GM12891 (cell line): ENCODE results near the gene WBP1.

Experiments
- DNase-seq: peaks from one replicate; pipeline ENCODE4 v3.0.0; 2011; ENCODE audit warnings: low spot score; ENCODE audit not compliant: insufficient read length
- FAIRE-seq: peaks from 2 replicates; lab custom pipeline; 2011; peaks lifted over from hg19 to GRCh38; lab: Jason Lieb, UNC
- PAX5 ChIP-seq: IDR thresholded peaks from 2 replicates; pipeline ENCODE4 v1.6.1; 2011; ENCODE audit warnings: low read length, moderate library complexity, mild to moderate bottlenecking; ENCODE audit not compliant: insufficient read depth, severe bottlenecking
- POLR2A ChIP-seq: IDR thresholded peaks from 2 replicates; pipeline ENCODE4 v1.6.1; 2011; ENCODE audit warnings: low read depth, low read length, control low read depth
- POLR2AphosphoS5 ChIP-seq: IDR thresholded peaks from 2 replicates; pipeline ENCODE4 v1.6.1; 2011; ENCODE audit warnings: low read depth, low read length, control low read depth
- POU2F2 ChIP-seq: IDR thresholded peaks from 2 replicates; pipeline ENCODE4 v1.6.1; 2011; ENCODE audit warnings: low read depth, mild to moderate bottlenecking, control low read depth, low read length, moderate library complexity
- SPI1 ChIP-seq: IDR thresholded peaks from 2 replicates; pipeline ENCODE4 v1.6.1; 2011; ENCODE audit warnings: low read depth, low read length, control low read depth
- TAF1 ChIP-seq: IDR thresholded peaks from 2 replicates; pipeline ENCODE4 v1.6.1; 2011; ENCODE audit warnings: low read depth, low read length, control low read depth

WBP1 gene

DNA sequence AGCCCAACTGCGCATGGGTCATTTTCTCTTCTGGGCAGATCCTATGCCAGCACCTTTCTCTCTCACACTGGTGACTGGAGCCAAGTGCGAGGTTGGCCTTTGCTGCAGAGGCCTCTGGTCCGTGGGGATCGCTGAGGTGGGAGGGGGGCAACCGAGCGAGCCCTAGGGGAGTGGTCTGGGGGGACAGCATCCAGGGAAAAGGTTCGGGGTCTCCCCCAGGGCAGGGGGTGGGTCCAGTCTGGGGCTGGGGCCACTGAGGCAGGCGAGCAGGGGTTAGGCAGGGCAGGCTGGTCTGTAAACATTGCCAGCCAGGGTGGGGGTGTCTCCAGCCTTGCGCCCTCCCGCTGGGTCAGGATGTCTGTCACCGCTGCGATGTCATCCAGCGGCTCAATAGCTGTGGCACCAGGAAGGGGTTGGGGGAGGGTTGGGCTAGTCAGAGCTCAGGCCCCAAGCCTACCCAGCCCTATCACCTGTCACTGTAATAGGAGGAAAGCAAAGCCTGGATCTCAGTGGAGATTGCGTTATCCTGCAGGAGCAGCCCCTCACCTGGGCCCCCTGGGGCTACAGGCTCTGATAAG lies 32.0 kb upstream of the WBP1 start:
- DNase-seq (no peak), FAIRE-seq (no peak)
- TF ChIP-seq TAF1, result no peak
- no peak for TF ChIP-seq POLR2AphosphoS5
- no peak for TF ChIP-seq SPI1
- no peak for TF ChIP-seq POU2F2
- TF ChIP-seq PAX5, result no peak
- no peak for TF ChIP-seq POLR2A

DNA sequence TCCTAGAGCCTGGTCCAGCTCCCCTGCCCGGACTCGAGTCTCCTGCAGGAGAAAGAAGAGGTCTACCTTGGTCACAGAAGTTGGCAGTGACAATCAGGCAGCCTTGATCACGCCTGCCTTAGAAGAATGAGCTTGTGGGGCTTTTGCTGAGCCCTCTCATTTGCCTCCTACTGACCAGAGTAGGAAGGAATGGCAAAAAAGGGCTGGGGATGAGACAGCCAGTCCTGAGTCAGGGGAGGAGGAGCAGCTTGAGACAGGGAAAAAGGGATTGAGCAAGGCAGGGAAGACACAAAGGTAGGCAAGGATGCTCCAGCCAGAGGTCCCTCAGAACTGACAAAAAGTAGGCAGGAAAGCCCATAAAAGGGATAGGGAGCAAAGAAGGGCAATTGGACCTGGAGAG lies 30.7 kb upstream of the WBP1 start:
- TF ChIP-seq POU2F2, result no peak
- no peak for TF ChIP-seq SPI1
- no peak for TF ChIP-seq PAX5
- TF ChIP-seq POLR2AphosphoS5, result no peak
- no peak for TF ChIP-seq TAF1
- no peak for TF ChIP-seq POLR2A
- FAIRE-seq, result no peak
- DNase-seq, result no peak

DNA sequence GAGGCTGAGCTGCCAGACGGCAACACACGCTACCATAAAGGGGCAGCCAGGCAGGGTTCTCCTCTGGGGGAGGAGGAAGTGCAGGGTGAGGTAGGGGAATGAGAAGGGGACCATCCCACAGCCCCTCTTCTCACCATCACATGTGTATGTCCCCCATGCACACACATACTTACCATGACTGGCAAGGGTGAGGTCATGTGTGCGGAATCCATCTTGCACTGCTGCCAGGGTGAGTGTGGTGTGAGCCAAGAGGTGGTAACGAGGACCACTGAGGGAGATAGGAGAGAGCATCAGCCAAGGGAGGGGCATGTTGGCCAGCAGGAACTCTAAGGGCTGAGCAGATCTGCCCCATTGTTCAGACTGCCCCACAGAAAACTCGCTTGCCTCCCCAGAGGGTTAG lies 29.6 kb upstream of the WBP1 start:
- TF ChIP-seq POU2F2, result no peak
- no peak for TF ChIP-seq TAF1
- TF ChIP-seq POLR2AphosphoS5, result no peak
- TF ChIP-seq PAX5, result no peak
- TF ChIP-seq POLR2A, result no peak
- TF ChIP-seq SPI1, result no peak
- no peak for DNase-seq
- FAIRE-seq, result no peak

DNA sequence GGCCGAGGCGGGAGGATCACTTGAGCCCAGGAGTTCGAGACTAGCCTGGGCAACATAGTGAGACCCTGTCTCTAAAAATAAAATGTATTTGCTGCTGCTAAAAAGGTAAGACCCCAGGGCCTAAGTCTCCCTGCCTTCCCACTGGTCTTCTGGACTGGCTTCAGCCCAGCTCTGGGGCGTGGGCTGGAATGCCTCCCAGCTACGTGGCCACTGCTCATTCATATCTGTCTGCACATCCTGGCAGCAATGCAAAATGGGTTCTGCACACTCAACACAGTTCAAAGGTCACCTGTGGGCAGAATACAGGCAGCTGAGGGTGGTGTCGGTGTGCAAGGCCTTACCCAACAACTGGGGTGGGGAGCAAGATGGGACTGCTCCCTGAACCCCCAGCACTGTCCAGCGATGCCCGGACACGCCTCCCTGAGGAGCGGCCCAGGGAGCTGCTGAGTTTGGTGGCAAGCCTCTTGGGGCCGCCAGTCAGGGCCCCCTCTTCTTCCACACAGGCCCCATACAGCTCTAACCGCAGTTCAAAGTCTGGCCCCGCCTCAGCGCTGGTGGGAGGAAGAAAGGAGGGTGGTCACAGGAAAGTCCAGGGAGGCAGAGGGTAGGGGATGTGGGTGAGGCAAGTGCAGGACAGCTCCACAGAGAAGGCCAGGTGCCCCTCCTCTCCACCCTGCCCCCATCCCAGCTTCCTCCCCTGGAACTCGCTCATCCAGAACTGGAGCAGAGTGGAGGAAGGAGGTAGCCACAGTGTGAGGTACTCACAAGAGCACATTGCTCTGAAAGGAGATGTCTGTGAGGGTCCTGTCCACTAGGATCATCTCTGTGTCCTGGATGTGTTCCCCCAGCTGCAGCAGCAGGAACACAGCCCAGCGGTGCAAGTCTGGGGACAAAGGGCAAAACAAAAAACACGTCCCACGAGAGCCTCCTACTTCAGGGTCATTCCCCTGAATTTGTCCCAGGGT lies 28.5 kb upstream of the WBP1 start:
- FAIRE-seq (no peak), DNase-seq (no peak)
- TF ChIP-seq POLR2AphosphoS5 (no peak), POU2F2 (no peak), TAF1 (no peak), PAX5 (no peak), SPI1 (no peak), POLR2A (no peak)

DNA sequence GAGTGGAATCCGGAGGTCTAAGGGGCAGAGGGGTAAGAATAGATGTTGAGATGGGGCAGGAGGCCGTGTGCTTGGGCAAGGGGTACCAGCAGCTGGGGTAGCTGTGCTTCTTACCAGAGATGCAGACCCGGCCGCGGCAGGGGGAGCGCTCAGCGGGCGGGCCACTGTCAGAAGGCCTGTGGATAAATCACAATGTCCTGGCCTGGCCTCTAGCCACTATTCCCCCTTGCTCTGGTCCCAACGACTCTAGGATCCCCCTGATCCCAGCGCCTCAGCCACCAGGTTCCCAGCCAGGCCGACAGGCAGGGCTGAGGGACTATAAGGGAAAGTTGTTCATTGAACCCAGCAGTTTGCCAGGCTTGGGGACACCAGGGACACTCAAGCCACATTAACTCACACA lies 27.7 kb upstream of the WBP1 start:
- TF ChIP-seq PAX5, result no peak
- DNase-seq (no peak), FAIRE-seq (no peak)

DNA sequence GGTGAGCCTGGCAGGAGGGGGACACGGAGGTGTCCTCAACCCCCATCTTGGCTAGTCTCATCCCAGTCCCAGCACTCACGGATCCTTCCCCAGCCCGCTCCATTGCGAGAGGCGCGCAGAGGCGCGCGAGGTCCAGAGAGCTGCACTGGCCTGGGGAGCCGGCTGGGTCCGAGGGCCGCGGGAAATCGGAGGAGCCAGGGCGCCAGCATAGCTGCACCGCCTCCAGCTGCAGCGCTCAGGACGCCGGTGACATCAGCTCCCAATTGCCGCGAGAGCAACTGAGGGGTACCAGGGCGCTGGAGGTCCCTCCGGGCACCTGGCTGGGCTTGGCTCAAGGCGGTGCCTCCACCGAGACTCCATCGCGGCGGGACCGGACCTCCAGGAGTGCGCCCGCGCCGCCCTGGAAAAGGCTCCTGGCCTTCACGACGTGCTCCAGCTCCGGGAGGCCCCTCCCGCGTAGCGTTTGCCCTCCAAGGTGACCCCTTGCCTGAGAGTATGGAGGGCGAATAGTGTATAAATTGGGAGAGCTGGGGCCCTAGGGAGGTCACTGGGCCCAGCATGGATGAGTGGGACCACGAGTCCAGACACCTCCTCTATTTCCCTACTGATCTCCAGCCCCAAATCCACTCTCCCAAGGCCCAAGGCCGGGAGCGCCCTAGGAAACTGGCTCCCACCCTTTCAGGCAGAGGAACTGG lies 22.0 kb upstream of the WBP1 start:
- FAIRE-seq (no peak), DNase-seq (no peak)
- TF ChIP-seq TAF1 (no peak), POLR2A (no peak), PAX5 (no peak), POLR2AphosphoS5 (no peak), POU2F2 (no peak), SPI1 (no peak)

DNA sequence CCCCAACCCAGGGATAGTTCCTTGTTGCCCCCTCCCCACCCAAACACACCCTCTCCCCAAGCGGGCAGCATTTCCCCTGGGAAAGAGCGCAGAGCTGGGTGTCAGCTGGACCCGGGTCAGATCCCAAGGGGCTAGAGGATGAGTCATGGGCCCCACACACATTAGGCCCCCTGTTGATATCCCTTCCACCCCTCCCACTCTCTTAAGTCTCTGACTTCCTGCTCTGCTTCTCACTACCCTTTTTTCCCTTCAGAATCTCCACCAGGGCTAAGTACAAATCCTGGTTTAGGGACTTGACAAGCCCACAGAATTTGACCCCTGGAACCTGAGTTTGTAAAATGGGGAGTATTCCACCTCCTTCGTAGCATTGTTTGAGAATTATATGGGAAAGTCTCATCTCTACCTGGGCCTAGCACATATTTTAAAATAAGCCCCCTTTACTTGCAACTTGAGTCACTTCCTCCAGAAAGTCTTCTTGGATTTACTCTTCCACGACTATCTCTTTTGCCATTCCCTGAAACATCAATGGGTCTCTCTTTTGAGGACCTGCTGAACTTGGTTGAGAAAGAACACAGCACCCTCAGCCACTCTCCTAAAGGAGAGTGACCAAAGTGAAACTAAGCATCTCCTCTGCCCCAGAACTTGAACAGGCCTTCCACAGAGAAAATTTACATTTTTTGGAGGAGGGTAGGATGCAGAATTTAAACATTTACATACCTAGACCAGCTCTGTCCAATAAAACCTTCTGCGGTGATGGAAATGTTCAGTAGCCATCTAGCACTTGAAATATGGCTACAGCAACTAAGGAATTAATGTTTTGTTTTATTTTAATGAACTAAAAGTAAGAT lies 21.2 kb upstream of the WBP1 start:
- no peak for TF ChIP-seq POLR2A
- no peak for TF ChIP-seq POU2F2
- peak; percentile 54 for TF ChIP-seq SPI1
- TF ChIP-seq POLR2AphosphoS5, result no peak
- no peak for TF ChIP-seq TAF1
- TF ChIP-seq PAX5, result no peak
- no peak for FAIRE-seq
- peak; percentile 49 for DNase-seq

DNA sequence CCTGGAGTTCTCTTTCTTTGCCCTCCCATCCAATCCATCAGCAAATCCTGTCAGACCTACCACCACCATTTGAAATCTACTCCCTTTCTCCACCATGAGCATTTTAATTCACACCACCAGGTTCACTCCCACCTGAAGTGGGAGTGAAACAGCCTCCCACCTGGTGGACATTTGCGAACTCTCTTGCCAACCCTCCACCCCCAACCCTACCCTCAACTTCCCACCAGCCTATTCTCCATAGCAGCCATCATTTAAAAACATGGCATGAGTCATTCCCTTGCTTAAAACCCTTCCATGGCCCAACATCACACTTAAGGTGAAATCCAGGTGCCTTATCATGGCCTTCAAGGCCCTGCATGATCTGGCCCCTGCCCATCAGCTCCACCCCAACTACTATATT lies 20.0 kb upstream of the WBP1 start:
- no peak for TF ChIP-seq POLR2A
- TF ChIP-seq POLR2AphosphoS5, result no peak
- TF ChIP-seq TAF1, result no peak
- no peak for TF ChIP-seq POU2F2
- no peak for TF ChIP-seq SPI1
- TF ChIP-seq PAX5, result no peak
- FAIRE-seq (peak; percentile 13), DNase-seq (no peak)
